SHP77 (cell line): ENCODE data around the gene IFT57.

Experiments
- DNase-seq, 2 experiments: peaks; one replicate each; lab custom pipeline; 2025; lab: John Stamatoyannopoulos, UW

The IFT57 gene

GRCh38 chr3:108125153-108125543 is 97.1 kb downstream of the IFT57 start:
- DNase-seq: no peak

- DNase-seq: no peak
These were observed 97.7 kb downstream of the IFT57 start for GRCh38 chr3:108124337-108125152.

DNA sequence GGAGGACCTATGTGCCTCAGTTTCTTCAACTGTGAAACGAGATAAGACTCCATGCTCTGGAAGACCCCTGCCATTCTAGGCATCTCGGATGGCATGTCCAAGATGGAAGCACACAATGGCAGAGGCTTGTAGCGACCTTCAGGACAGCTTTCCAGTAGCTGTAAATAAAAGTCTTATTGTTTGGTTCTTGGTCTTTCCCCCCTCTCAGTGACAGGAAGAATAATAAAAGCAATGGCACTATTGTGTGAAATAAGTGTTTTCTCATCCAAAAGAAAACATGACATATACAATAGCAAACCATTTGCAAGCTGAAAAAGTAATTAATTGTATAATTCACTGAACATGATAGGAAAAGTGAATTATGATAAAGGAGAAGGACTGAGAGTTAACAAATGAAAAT is 98.9 kb downstream of the IFT57 start:
- DNase-seq: no peak

- no peak for DNase-seq
These were observed 99.9 kb downstream of the IFT57 start for GRCh38 chr3:108122276-108122675.

GRCh38 chr3:108119398-108120104 is 102.7 kb downstream of the IFT57 start:
- no peak for DNase-seq

- DNase-seq: no peak
These were observed 104.0 kb downstream of the IFT57 start for GRCh38 chr3:108118038-108118768.

GRCh38 chr3:108117241-108117775 is 104.9 kb downstream of the IFT57 start:
- no peak for DNase-seq

DNA sequence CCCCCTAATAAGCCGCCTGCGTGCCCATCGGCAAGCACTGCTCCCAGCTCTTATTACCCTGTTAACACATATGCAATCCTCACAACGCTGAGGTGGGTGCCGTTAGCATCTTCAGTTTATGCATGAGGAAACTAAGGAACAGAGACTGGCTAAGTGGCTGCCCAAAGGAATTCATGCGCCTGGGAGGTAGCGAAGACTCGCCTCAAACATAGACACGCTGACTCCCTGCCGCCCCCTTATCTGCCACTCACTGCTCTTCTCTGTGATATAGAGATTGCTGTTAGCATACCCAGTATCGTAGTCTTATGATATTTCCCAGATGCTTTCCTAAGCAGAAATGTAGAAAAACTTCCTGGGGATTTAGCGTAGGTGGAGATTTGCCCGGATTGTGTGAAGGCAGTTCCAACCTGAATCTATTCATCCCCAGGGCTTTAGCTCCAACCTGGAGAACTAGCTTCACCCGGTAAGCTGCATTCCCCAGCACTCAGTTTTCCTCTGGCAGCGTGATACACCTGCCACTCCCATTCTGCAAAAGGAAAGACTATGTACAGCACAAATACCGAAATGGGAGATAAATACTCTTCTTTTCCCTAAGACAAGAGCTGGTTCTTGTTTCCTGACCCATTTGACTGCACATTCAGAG is 107.7 kb downstream of the IFT57 start:
- no peak for DNase-seq

GRCh38 chr3:108113975-108114374 is 108.2 kb downstream of the IFT57 start:
- no peak for DNase-seq

GRCh38 chr3:108110934-108111333 is 111.3 kb downstream of the IFT57 start:
- no peak for DNase-seq
